ENCODE results near the gene FBXO34. TPM values are rescaled to one million over a fixed set of nuclear protein-coding genes. Genes with fewer than 3 reads are reported as not detected.

The FBXO34 gene
- total and polyA plus RNA-seq, 9 of the 15 experiments (the other 6 are each of a cell fraction or from before 2014, with no cell fraction given) = 6.3 to 24.9 (median 16.2) TPM

GRCh38 chr14:55336162-55336561, 64.9 kb downstream of the FBXO34 start (continued):
- no peak for TF ChIP-seq RERE (CRISPR knock-in tag; IDR thresholded peaks at IDR 0.05; ENCODE audit: borderline replicate concordance)
- TF ChIP-seq CBX3 (IDR thresholded peaks at IDR 0.05; ENCODE audit: borderline replicate concordance in 1 of 2, low read length in 2 of 2) = no peak
- TF ChIP-seq, protein P1, sequence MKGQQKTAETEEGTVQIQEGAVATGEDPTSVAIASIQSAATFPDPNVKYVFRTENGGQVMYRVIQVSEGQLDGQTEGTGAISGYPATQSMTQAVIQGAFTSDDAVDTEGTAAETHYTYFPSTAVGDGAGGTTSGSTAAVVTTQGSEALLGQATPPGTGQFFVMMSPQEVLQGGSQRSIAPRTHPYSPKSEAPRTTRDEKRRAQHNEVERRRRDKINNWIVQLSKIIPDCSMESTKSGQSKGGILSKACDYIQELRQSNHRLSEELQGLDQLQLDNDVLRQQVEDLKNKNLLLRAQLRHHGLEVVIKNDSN (CRISPR knock-in tag; IDR thresholded peaks at IDR 0.05) = no peak
- TF ChIP-seq ZNF408 (CRISPR knock-in tag; IDR thresholded peaks at IDR 0.05; ENCODE audit: low read depth) = no peak
- no peak for TF ChIP-seq MIER1 (IDR thresholded peaks at IDR 0.05; ENCODE audit: low read depth)
